PC-3 (cell line): ENCODE data around the gene DICER1. TPM values are rescaled to one million over a fixed set of nuclear protein-coding genes. Genes with fewer than 3 reads are reported as not detected.

ENCODE experiments used
- ATAC-seq: fragments of 200-7000 bp; cut with Tn5 transposase; 2 replicates; pipeline ENCODE4 v1.9.1; 2020; ENCODE audit warnings: mild to moderate bottlenecking, moderate library complexity
- BruUV-seq: library from RNA; stranded (reverse); fragments of 400-500 nt; replicated peaks from 2 replicates; lab custom pipeline; 2021; lab: Mats Ljungman, UMichigan
- CTCF ChIA-PET: fragments of 300-600 bp; sonication (Branson Sonifier 250); formaldehyde crosslinking; loops from one replicate; lab custom pipeline; 2022; ENCODE audit warnings: antibody characterized with exemption; lab: Charles Lee
- POLR2A ChIA-PET: fragments of 300-600 bp; sonication (Branson Sonifier 250); formaldehyde crosslinking; loops from one replicate; lab custom pipeline; 2022; ENCODE audit warnings: antibody characterized with exemption; ENCODE audit not compliant: unreplicated experiment; lab: Charles Lee
- DNase-seq: peaks from one replicate; pipeline ENCODE4 v3.0.0-alpha.2; 2015
- H2AFZ ChIP-seq: fragments of 300-600 bp; sonication (generic); 2 replicates; pipeline ENCODE4 v1.6.0; 2016; ENCODE audit warnings: antibody characterized with exemption, low read length
- H3F3A ChIP-seq: fragments of 300-600 bp; sonication (generic); one replicate; pipeline ENCODE4 v1.6.0; 2017; ENCODE audit warnings: antibody characterized with exemption, low read length, control low read depth, mild to moderate bottlenecking; ENCODE audit not compliant: unreplicated experiment
- H3K27ac ChIP-seq: fragments of 300-600 bp; sonication (generic); 2 replicates; pipeline ENCODE4 v1.5.1; 2016; ENCODE audit warnings: mild to moderate bottlenecking, low read length
- H3K27me3 ChIP-seq: fragments of 300-600 bp; sonication (generic); 2 replicates; pipeline ENCODE4 v1.6.1; 2016; ENCODE audit warnings: low read length, mixed read lengths
- H3K36me3 ChIP-seq: fragments of 300-600 bp; sonication (generic); 2 replicates; pipeline ENCODE4 v1.6.1; 2016; ENCODE audit warnings: low read depth, mixed run types, low read length, mixed read lengths
- H3K4me1 ChIP-seq: fragments of 300-600 bp; sonication (generic); 2 replicates; pipeline ENCODE4 v1.5.1; 2016; ENCODE audit warnings: low read length; ENCODE audit not compliant: insufficient read depth
- H3K4me2 ChIP-seq: fragments of 300-600 bp; sonication (generic); 2 replicates; pipeline ENCODE4 v1.6.0; 2016; ENCODE audit warnings: low read length
- H3K4me3 ChIP-seq: fragments of 300-600 bp; sonication (generic); 2 replicates; pipeline ENCODE4 v1.5.1; 2016; ENCODE audit warnings: mild to moderate bottlenecking, low read length, mixed read lengths
- H3K79me2 ChIP-seq: fragments of 300-600 bp; sonication (generic); 2 replicates; pipeline ENCODE4 v1.6.1; 2017; ENCODE audit warnings: low read length, mixed read lengths
- H3K9ac ChIP-seq: fragments of 300-600 bp; sonication (generic); 2 replicates; pipeline ENCODE4 v1.6.0; 2016; ENCODE audit warnings: mild to moderate bottlenecking, low read length
- H3K9me2 ChIP-seq: fragments of 300-600 bp; sonication (generic); replicated peaks from 2 replicates; pipeline ENCODE4 v1.6.1; 2016; ENCODE audit warnings: mixed run types, low read length, mixed read lengths
- H3K9me3 ChIP-seq: fragments of 300-600 bp; sonication (generic); 2 replicates; pipeline ENCODE4 v1.6.1; 2016; ENCODE audit warnings: low read length, mixed read lengths
- H4K20me1 ChIP-seq: fragments of 300-600 bp; sonication (generic); 2 replicates; pipeline ENCODE4 v1.6.1; 2016; ENCODE audit warnings: low read length, mixed read lengths
- EZH2 ChIP-seq: fragments of 300-600 bp; sonication (generic); IDR thresholded peaks from one replicate; pipeline ENCODE4 v1.6.1; 2017; ENCODE audit warnings: antibody characterized with exemption, mild to moderate bottlenecking, low read length; ENCODE audit not compliant: unreplicated experiment
- EZH2phosphoT487 ChIP-seq: fragments of 300-600 bp; sonication (generic); IDR thresholded peaks from 2 replicates; pipeline ENCODE4 v1.6.1; 2018; ENCODE audit warnings: mild to moderate bottlenecking, antibody characterized with exemption, low read length, borderline replicate concordance
- intact Hi-C: fragments of 100-400 bp; cut with micrococcal nuclease; formaldehyde crosslinking; loops from 2 replicates; pipeline ENCODE4 v1.9.0; 2023
- total RNA-seq: library from RNA; depleted of rRNA; stranded (reverse); fragments of >200 nt; gene quantifications from 2 replicates; pipeline ENCODE4 v1.2.3, GENCODE V29; 2014
- TF ChIP-seq, protein P1 (sequence below): fragments of 300-600 bp; sonication (generic); conservative IDR thresholded peaks from 2 replicates; pipeline ENCODE4 v1.5.1; 2017; ENCODE audit warnings: antibody characterized with exemption, low read depth, mild to moderate bottlenecking, low read length

The DICER1 gene
- total RNA-seq, 1 experiment from 2014 or later = 29.9 TPM

- H3K79me2 ChIP-seq = no peaks in the 10 kb centered on the region
- no peak overlapping the region for H2AFZ ChIP-seq
- H3K36me3 ChIP-seq = no peaks in the 10 kb centered on the region
- no peaks in the 10 kb centered on the region for H3K9me3 ChIP-seq
- H3K9me2 ChIP-seq = no peaks in the 10 kb centered on the region
- no peak overlapping the region for H3K27ac ChIP-seq
- ATAC-seq = no peak
- CTCF ChIA-PET = no interaction called here
- POLR2A ChIA-PET = no interaction called here
- H4K20me1 ChIP-seq = no peaks in the 10 kb centered on the region
- BruUV-seq = no TSS peak
- intact Hi-C loops = no loop called here
- H3K27me3 ChIP-seq = 0 out of 2 replicates have a peak, but pooled peaks cover 7% of the 10 kb centered on the region
- TF ChIP-seq EZH2phosphoT487 (no peak), EZH2 (no peak)
- TF ChIP-seq, protein P1, sequence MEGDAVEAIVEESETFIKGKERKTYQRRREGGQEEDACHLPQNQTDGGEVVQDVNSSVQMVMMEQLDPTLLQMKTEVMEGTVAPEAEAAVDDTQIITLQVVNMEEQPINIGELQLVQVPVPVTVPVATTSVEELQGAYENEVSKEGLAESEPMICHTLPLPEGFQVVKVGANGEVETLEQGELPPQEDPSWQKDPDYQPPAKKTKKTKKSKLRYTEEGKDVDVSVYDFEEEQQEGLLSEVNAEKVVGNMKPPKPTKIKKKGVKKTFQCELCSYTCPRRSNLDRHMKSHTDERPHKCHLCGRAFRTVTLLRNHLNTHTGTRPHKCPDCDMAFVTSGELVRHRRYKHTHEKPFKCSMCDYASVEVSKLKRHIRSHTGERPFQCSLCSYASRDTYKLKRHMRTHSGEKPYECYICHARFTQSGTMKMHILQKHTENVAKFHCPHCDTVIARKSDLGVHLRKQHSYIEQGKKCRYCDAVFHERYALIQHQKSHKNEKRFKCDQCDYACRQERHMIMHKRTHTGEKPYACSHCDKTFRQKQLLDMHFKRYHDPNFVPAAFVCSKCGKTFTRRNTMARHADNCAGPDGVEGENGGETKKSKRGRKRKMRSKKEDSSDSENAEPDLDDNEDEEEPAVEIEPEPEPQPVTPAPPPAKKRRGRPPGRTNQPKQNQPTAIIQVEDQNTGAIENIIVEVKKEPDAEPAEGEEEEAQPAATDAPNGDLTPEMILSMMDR = no peak
- no peak overlapping the region for H3K4me2 ChIP-seq
- DNase-seq = no peak
- H3K4me3 ChIP-seq = no peak overlapping the region
- no peaks in the 10 kb centered on the region for H3K4me1 ChIP-seq
- H3K9ac ChIP-seq = no peak overlapping the region
- H3F3A ChIP-seq = no peaks in the 10 kb centered on the region
These were observed 98.8 kb downstream of the DICER1 start for GRCh38 chr14:95058491-95058890.

GRCh38 chr14:95057851-95058250, 99.5 kb downstream of the DICER1 start:
- Histone ChIP-seq H3K9me3 (no peaks in the 10 kb centered on the region), H3K9ac (no peak overlapping the region), H3K4me1 (no peaks in the 10 kb centered on the region), H4K20me1 (no peaks in the 10 kb centered on the region), H3K27me3 (0 out of 2 replicates have a peak, but pooled peaks cover 7% of the 10 kb centered on the region), H3K36me3 (no peaks in the 10 kb centered on the region), H3K4me2 (no peak overlapping the region), H3K9me2 (no peaks in the 10 kb centered on the region), H3K27ac (no peak overlapping the region), H3K79me2 (no peaks in the 10 kb centered on the region), H3K4me3 (no peak overlapping the region), H2AFZ (no peak overlapping the region), H3F3A (no peaks in the 10 kb centered on the region)
- no TSS peak for BruUV-seq
- CTCF ChIA-PET = no interaction called here
- ATAC-seq (no peak), DNase-seq (no peak)
- POLR2A ChIA-PET = no interaction called here
- intact Hi-C loops = no loop called here
- TF ChIP-seq EZH2 (no peak), EZH2phosphoT487 (no peak)
- TF ChIP-seq, protein P1 = no peak

DNA sequence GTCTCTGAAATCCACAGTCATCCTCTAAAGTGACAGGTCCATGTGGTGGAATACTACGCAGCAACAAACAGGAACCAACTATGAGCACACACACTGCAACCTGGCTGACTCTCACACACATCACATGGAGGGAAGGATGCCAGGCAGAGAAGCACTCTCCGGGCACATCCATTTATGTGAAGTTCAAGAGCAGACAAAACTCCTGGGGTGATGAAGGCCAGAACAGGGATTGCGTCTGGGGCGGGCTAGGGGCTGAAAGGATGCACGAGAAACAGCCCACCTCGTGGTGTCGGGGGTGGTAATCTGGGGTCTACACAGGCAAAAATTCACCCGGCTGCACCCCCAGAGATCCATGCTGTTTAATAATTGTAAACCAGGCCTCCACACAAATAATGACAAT, 100.2 kb downstream of the DICER1 start:
- POLR2A ChIA-PET = no interaction called here

More for the DNA sequence above, 100.2 kb downstream of the DICER1 start:
- CTCF ChIA-PET = no interaction called here
- H4K20me1 ChIP-seq = no peaks in the 10 kb centered on the region
- H3K9me3 ChIP-seq = no peaks in the 10 kb centered on the region
- H3K79me2 ChIP-seq = no peaks in the 10 kb centered on the region
- H3F3A ChIP-seq = no peaks in the 10 kb centered on the region
- H3K9ac ChIP-seq = no peak overlapping the region
- TF ChIP-seq, protein P1 = no peak
- TF ChIP-seq EZH2phosphoT487 (no peak), EZH2 (no peak)
- H3K36me3 ChIP-seq = no peaks in the 10 kb centered on the region
- no peaks in the 10 kb centered on the region for H3K9me2 ChIP-seq
- intact Hi-C loops = no loop called here
- H3K27ac ChIP-seq = no peak overlapping the region
- H3K4me2 ChIP-seq = no peak overlapping the region
- no peak for DNase-seq
- ATAC-seq = no peak
- BruUV-seq = no TSS peak
- no peak overlapping the region for H2AFZ ChIP-seq
- H3K27me3 ChIP-seq = peaks cover 14% of the 10 kb centered on the region; the same call in 1 of the 2 replicates
- no peaks in the 10 kb centered on the region for H3K4me1 ChIP-seq
- no peak overlapping the region for H3K4me3 ChIP-seq
